IPS-18a (cell line): ENCODE measurements around the gene ARL16.

Source experiments
- H3K27ac ChIP-seq: one replicate; pipeline ENCODE4 v1.5.1; 2013; ENCODE audit warnings: low read length
- H3K27me3 ChIP-seq: one replicate; pipeline ENCODE4 v1.6.1; 2013; ENCODE audit warnings: mild to moderate bottlenecking, low read length; ENCODE audit not compliant: control insufficient read depth, insufficient read depth
- H3K36me3 ChIP-seq: one replicate; pipeline ENCODE4 v1.6.1; 2013; ENCODE audit warnings: low read depth, low read length; ENCODE audit not compliant: control insufficient read depth
- H3K4me1 ChIP-seq: one replicate; pipeline ENCODE4 v1.6.1; 2013; ENCODE audit warnings: low read depth, low read length; ENCODE audit not compliant: control insufficient read depth
- H3K4me3 ChIP-seq: one replicate; pipeline ENCODE4 v1.5.1; 2013; ENCODE audit warnings: low read length
- H3K9ac ChIP-seq: one replicate; pipeline ENCODE4 v1.6.1; 2013; ENCODE audit warnings: mild to moderate bottlenecking, low read length, moderate library complexity
- H3K9me3 ChIP-seq: one replicate; pipeline ENCODE4 v1.6.1; 2013; ENCODE audit warnings: low read depth, low read length; ENCODE audit not compliant: control insufficient read depth

Gene ARL16

GRCh38 chr17:81710514-81711308, 27.1 kb upstream of the ARL16 start:
- Histone ChIP-seq H3K36me3 (peaks cover 14% of the 10 kb centered on the region), H3K9me3 (no peaks in the 10 kb centered on the region), H3K4me1 (peaks cover 12% of the 10 kb centered on the region), H3K27ac (no peak overlapping the region), H3K4me3 (peak overlapping the region; percentile 51), H3K9ac (peak overlapping the region; percentile 14), H3K27me3 (peaks cover 9% of the 10 kb centered on the region)

- Histone ChIP-seq H3K4me1 (peaks cover 12% of the 10 kb centered on the region), H3K27ac (no peak overlapping the region), H3K9ac (no peak overlapping the region), H3K4me3 (no peak overlapping the region), H3K36me3 (peaks cover 25% of the 10 kb centered on the region), H3K27me3 (peaks cover 9% of the 10 kb centered on the region), H3K9me3 (no peaks in the 10 kb centered on the region)
Observed at GRCh38 chr17:81708739-81709185, 25.2 kb upstream of the ARL16 start.

- H3K27me3 ChIP-seq, result peaks cover 9% of the 10 kb centered on the region
- no peak overlapping the region for H3K27ac ChIP-seq
- H3K4me3 ChIP-seq, result no peak overlapping the region
- peaks cover 12% of the 10 kb centered on the region for H3K4me1 ChIP-seq
- peaks cover 25% of the 10 kb centered on the region for H3K36me3 ChIP-seq
- H3K9ac ChIP-seq, result no peak overlapping the region
- no peaks in the 10 kb centered on the region for H3K9me3 ChIP-seq
Observed at GRCh38 chr17:81707725-81708646, 24.4 kb upstream of the ARL16 start.

- Histone ChIP-seq H3K4me1 (peaks cover 15% of the 10 kb centered on the region), H3K9ac (no peak overlapping the region), H3K36me3 (peaks cover 25% of the 10 kb centered on the region), H3K9me3 (no peaks in the 10 kb centered on the region), H3K27ac (no peak overlapping the region), H3K4me3 (no peak overlapping the region), H3K27me3 (peaks cover 9% of the 10 kb centered on the region)
Observed at GRCh38 chr17:81706757-81707624, 23.4 kb upstream of the ARL16 start.

DNA sequence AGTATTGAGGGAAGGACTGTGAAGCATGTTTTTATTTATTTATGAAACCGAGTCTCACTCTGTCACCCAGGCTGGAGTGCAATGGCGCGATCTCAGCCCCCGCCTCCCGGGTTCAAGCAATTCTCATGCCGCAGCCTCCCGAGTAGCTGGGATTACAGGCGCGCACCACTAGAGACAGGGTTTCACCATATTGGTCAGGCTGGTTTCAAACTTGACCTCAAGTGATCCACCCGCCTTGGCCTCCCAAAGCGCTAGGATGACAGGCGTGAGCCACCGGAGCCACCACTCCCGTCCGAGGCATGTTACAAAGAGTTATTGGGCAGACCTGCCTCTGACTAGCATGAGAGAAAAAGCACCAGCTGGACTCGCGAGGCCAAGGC, 22.6 kb upstream of the ARL16 start:
- H3K9me3 ChIP-seq, result no peaks in the 10 kb centered on the region
- H3K27me3 ChIP-seq, result peaks cover 7% of the 10 kb centered on the region
- H3K9ac ChIP-seq, result no peak overlapping the region
- no peak overlapping the region for H3K4me3 ChIP-seq
- peaks cover 17% of the 10 kb centered on the region for H3K4me1 ChIP-seq
- peaks cover 31% of the 10 kb centered on the region for H3K36me3 ChIP-seq
- H3K27ac ChIP-seq, result no peak overlapping the region

DNA sequence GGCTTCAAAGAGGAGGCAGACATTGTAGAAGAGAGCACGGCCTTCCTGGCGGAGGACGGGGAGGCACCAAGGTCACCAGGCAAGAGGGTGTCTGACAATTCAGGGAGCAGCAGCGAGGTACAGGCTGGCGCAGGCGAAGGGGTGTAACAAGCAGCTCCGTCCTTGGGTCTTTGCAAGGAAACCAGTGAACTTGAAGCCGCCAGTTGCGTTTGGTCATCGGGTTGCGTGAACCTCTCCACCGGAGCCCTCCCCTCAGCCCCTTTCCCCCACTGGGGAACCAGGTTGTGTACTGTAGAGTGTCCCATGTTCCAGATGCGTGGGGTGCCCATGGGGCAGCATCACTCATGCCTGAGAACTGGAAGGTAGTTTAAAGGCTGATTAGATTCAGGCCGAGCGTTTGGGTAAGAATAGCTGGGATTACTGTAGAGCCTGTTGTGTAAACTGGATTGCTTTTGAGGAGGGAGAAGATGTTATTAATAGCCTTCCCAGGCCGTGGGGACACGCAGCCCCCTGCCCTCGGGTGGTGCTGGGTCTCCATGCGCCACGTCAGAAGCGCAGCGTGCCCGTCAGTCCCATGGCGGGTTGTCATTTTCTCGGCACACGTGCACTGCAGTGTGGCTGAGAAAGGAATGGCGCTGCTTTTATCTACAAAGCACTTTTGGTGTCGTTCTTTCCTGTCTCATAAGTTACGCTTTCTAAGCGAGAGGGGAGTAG, 22.1 kb upstream of the ARL16 start:
- Histone ChIP-seq H3K9me3 (no peaks in the 10 kb centered on the region), H3K9ac (no peak overlapping the region), H3K4me3 (no peak overlapping the region), H3K27me3 (peaks cover 1% of the 10 kb centered on the region), H3K36me3 (peaks cover 37% of the 10 kb centered on the region), H3K27ac (no peak overlapping the region), H3K4me1 (peaks cover 12% of the 10 kb centered on the region)

GRCh38 chr17:81703747-81704654, 20.4 kb upstream of the ARL16 start:
- peaks cover 41% of the 10 kb centered on the region for H3K36me3 ChIP-seq
- no peaks in the 10 kb centered on the region for H3K27me3 ChIP-seq
- H3K27ac ChIP-seq, result peak overlapping the region; percentile 17
- peak overlapping the region; percentile 98 for H3K9ac ChIP-seq
- no peaks in the 10 kb centered on the region for H3K9me3 ChIP-seq
- peak overlapping the region; percentile 97 for H3K4me3 ChIP-seq
- H3K4me1 ChIP-seq, result peaks cover 5% of the 10 kb centered on the region

DNA sequence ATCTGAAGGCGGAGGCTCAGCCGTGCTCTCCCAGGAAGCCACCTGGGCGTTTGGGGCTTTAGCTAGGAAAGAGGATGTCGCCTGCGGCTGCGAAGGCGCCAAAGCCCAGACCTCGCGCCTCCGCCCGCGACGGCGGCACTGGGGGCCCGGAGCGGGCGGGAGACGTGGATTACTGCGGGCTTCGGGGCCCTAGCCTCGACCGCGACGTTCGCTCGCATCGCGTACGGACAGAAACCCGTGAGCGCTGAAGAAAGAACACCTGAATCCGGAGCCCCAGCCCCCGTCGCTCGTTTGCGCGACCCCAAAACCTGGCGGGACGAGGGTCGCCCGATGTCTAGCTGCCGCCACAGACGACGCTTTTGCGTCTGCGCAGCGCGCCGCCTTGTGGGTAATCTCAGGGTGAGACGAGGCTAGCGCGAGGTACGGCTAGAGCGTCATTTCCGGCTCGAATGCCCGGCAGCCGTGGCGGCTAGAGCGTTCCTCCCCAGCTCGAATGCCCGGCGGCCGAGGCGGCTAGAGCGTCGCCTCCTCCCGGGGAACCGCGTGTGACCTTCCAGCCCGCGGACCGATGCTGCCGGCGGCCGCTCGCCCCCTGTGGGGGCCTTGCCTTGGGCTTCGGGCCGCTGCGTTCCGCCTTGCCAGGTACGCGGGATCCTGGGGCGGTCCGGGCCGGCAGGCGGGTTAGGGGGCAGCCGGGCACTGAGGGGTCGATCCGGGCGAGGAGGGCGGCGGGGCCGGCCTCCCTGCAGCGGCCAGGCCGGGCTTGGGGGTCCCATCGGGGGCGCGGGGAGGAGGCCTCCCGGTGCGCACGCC, 19.5 kb upstream of the ARL16 start, which contains the start of gene MRPL12:
Gene MRPL12, plus strand, starts transcription at position 434 of the 813 bp plus-strand sequence. Its CDS starts 135 bp downstream, at position 569.
- peaks cover 46% of the 10 kb centered on the region for H3K36me3 ChIP-seq
- H3K27me3 ChIP-seq, result no peaks in the 10 kb centered on the region
- H3K4me3 ChIP-seq, result peak within 1 kb of the TSS; percentile 97
- H3K4me1 ChIP-seq, result peaks cover 5% of the 10 kb centered on the region
- peak within 1 kb of the TSS; percentile 98 for H3K9ac ChIP-seq
- no peaks in the 10 kb centered on the region for H3K9me3 ChIP-seq
- peak within 1 kb of the TSS; percentile 87 for H3K27ac ChIP-seq

GRCh38 chr17:81701288-81702071, 17.9 kb upstream of the ARL16 start:
- H3K36me3 ChIP-seq, result peaks cover 49% of the 10 kb centered on the region
- no peaks in the 10 kb centered on the region for H3K9me3 ChIP-seq
- H3K4me3 ChIP-seq, result peak overlapping the region; percentile 97
- peak overlapping the region; percentile 98 for H3K9ac ChIP-seq
- no peak overlapping the region for H3K27ac ChIP-seq
- H3K4me1 ChIP-seq, result peaks cover 5% of the 10 kb centered on the region
- no peaks in the 10 kb centered on the region for H3K27me3 ChIP-seq
